ENCODE data around the gene GUCY1B1.

The GUCY1B1 gene

DNA sequence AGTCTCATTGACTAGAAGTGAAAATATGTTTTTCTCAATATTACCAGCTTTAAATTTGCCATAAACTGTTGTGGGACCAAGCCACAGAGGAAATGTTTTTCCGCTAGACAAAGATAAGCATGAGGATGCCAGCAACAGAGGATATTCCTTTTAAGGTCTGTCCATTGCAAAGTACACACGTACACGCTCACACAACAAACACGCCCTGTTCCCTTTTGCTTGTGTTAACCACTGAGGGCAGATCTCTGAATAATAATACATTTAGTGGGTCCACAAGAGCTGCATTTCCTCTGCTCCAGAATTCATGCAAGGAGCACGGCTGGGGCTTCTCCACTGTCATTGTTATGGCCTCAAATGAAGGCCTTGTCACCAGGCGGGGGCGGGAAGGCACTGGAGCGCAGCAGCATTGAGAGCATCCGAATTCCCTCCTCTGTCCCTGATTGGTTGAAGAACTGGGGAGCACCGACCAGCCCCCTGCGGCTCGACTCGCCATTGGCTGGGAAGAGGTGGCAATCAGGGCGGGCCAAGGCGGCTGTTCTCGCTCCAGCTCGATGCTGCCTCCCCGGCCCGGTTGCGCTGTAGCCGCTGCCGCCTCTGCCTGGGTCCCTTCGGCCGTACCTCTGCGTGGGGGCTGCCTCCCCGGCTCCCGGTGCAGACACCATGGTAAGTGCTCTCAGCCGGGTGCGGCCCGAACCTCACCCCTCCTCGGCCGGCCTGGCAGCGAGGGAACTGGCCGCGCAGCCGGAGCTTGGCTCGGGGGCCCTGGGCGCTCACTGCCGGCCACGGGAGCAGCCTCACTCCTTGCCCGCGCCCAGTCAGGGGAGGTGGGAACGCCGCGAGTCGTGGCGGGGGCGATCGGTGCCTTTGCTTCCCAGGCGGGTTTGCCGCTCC, at the start of gene GUCY1B1:
Gene GUCY1B1, plus strand, starts transcription at position 541 of the 891 bp plus-strand sequence. Its CDS starts 120 bp downstream, at position 661.
- peak; percentile 97 for DNase-seq

DNA sequence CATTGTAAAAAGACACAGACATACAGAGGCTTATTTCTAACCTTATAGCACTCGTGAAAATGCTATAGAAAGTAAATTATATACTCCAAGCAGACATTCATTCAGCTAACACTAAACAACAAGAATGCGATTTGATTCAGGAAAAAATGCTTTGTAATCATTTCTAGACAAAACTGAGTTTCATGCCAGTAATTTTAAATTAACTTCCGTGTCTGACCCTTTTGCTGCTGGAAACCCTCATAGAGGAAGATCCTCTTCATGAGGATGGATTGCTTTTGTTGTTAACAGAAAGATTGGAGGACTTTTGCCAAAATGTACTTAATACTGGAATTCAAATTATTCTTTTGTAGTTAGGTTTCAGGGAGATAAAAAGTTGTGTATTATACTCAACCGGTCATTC, 48.9 kb upstream of the GUCY1B1 start:
- DNase-seq: no peak

DNA sequence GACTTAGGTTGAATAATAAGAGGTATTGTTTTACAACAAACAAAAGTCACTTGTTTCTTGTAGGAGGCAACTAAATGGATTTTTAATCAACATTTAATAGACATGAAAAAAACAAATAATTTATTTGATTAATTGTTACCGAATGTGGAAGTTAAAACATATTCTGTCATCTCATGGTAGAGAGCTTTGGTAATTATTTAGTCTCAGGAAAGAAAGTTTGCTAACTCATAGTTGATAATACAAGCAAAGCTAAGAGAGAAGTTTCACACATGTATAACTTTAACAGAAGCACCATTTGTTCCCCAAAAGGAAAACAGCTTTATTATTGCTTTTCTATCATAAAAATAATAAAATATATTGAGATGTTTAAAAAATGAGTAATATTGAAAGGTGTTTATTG, 47.3 kb upstream of the GUCY1B1 start:
- DNase-seq: no peak

DNA sequence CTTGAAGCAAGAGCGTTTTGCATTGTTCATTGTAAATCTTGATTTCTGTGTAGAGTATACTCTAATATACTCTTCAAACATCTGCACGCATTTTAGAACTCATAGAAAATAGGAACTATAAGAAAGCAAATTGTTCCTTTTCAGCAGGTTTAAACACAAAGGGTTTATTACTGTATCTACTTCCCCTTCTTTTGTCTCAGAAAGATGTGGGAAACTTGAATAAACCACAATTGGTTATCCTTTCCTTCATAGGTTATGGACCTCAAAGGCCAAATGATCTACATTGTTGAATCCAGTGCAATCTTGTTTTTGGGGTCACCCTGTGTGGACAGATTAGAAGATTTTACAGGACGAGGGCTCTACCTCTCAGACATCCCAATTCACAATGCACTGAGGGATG, 46.0 kb upstream of the GUCY1B1 start:
- no peak for DNase-seq

DNA sequence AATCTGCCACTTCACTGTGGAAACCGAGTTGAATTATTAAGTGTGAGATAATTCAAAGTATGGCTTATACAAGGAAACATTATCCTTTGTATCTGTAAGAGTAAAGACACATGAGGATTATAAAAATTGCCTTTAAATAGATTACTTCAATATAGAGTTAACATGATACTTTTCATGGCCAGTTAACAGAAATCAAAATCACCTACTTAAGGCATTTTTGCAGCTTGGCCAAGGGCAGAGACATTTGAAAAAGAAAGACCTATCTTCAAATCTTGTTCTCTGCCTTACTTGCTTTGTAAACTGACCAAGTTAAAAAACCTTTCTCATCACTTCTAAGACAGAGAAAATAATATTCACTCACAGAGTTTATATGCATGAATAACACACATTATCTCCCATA, 44.9 kb upstream of the GUCY1B1 start:
- DNase-seq: no peak

DNA sequence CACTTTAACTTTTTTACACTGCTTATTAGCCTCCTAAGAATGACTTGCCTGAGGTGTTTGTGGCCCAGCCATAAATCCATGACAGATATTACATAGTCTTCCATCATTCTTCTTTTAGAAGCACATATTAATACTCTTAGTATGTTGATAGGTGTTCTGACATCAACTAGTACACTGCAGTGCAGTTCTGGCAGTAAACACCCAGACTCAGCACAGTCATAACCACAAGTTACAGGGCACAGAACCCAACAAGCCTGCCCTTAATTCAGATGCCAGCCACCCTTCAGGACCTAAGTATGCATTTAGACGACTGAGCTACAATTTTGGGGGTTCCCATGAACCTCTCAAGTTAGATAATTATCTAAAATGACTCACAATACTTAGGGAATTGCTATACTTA, 36.5 kb upstream of the GUCY1B1 start:
- DNase-seq: no peak

DNA sequence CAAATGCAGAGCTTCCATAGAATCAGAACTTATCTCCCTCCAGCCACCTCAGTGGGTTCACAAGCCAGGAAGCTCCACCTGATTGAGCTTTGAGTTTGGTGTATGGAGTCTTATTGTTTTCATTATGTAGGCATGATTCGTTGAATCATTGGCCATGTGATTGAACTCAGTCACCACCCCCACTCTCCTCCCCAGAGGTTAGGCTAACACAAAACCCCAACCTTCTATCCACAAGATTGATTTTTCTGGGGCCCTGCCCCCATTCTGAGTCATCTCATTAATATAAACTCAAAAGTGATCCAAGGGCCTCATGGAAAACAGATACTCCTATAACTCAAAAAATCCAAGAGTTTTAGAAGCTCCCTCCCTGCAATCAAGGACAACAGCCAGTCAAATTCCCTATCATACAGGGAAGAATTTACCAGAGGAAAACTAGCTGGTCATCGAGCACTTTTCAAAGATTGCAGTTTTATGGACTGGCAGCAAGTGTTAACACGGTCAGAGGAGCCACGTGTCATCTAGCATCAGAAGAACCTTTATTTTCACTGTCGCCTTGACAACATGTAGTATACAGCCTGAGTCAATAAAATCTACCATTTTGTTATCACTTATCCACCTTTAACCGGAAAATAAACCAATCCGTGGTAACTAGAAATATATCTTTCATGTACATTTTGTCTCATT, 35.9 kb upstream of the GUCY1B1 start:
- DNase-seq: no peak

DNA sequence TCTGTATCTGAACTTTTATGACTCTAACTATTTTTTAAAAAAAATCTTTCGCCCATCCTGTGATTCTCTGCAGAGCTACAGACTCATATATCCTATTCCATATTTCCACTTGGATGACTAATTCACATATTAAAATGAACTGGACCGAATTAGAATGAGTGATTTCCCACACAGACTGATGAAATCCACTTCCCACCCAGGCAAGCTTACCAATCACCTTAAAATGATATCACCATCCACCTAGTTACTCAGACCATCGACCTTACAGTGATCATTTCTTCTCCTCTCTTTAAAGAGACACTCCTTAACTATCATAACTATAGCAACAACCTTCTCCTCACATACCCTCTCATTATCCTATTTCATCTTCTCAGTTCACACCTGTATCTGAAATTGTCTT, 34.1 kb upstream of the GUCY1B1 start:
- DNase-seq: no peak

DNA sequence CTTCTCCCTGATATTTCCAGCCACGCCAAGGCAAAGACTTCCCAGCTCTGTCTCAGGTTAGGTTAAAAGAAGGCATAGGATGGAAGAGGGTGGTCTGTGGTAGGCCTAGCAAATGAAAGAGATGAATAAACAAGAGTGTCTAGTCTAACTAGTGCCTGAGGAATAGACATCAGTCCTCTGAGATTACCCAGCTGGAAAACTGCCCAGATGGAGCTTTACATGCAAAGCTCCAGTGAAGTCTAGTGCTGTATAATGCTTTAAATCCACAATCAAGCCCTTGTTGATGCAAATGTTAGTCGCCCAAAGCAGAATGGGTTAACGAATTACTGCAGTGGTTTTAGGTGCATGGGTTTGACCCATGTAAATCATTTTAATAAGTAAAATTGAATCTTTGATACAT, 24.8 kb upstream of the GUCY1B1 start:
- no peak for DNase-seq

DNA sequence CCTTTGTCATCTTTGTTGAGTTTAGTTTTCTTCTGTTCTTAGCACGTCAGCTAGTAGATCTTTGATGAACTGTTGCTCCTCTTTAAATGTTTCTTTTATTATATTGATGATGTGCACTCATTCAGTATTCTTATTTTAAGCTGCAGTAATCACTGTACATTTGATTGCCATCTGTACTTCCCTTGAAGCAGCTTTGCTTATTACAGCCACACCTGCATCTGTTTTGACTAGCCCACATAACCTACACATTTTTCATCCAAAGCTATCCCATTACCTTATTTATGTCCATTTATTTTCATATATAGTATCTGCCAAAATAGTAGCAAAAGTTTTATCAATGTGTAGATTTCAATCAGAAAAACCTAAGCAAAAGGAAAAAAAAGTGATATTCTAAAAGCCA, 23.9 kb upstream of the GUCY1B1 start:
- DNase-seq: no peak

DNA sequence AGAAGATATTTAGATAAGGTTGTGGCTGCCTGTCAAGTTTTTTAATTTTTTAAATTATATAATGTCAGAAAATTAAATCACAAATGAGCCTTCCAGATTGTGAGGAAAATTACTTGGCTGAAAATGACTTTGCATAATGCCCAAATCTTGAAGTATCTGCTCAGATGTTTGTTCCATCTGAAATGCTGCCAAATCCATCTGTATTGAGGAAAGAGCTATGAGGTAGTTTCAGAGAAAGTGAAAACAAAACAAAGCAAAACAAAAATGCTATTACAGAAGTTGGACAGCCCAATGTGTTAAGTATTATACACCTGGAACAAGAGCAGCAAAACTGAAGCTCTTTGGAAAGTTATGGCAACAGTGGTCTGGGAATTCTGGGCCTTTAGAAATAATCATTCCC, 23.3 kb upstream of the GUCY1B1 start:
- no peak for DNase-seq

DNA sequence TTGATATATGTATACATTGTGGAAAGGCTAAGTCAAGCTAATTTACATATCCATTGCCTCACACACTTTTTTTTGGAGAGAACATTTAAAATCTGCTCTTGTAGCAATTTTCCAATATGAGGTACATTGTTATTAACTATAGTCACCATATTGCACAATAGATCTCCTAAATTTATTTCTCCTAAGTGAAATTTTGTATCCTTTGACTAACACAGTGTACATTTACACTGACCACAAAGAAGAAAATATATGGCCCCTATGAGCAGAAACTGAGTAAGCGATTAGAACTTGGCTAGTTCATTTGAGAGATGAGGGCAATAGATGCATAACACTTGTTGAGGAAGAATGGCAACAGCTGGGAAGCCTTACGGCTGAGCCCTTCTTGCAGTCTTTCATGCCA, 20.3 kb upstream of the GUCY1B1 start:
- DNase-seq: no peak

DNA sequence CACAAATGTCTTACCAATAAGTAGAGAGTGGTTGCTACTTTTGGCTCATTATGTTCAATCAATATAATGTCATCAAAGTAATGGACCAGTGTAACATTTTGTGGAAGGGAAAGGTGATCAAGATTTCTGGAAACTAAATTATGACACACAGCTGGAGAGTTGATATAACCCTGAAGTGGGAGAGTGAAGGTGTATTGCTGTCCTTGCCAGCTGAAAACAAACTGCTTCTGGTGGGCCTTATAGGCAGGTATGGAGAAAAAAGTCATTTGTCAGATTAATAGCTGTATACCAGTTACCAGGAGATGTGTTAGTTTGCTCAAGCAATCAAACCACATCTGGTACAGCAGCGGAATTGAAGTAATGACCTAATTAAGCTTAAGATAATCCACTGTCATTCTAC, 17.3 kb upstream of the GUCY1B1 start:
- DNase-seq: no peak

DNA sequence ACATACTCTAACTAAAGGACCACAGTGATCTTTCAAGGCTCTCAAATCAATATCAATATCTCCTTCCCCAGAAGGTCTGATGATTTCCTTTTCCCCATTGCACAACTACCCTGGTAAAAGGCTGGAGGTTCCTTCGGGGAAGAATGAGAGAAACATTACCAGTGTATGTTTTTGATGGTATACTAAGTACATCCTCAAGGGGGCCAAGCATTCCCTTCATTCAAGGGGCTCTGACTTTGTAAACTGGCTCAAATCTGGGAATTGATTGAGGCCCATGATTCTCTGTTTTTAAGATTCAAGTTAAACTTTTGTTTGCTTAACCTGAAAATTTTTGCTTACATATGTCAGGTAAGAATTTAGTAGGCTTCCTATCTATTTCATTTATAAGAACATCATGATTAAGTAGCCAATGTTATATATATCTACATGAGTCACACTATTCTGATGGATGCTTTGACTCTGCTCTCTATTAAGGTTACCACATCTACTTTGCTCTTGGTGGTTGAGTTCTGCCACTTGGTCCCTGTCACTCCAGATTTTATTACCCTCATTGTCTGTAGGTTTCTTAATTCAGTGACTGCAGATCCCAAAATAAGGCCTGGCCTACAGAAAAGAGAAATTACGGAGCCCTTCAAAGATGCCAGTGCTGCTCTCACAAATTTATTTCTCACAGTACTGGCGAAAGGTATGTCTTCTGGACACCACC, 16.4 kb upstream of the GUCY1B1 start:
- DNase-seq: no peak

DNA sequence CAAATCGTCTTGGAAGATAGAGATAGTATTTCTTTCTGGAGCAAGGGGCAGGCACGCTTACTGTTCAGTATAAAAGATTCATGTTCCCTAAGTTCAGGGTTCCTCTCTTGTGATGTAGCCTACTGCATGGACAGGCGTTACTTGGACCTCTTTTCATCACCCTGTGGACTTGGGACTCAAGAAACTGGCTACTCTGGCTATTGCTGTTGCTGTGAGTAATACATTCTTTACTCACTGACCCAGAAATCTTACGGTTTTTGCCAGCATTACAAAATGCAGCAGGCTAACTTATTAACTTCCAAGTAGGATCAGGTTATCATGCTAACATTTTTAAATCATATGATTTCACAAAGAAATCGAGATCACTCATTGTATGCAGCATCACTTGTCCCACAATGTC, 12.8 kb upstream of the GUCY1B1 start:
- DNase-seq: no peak

DNA sequence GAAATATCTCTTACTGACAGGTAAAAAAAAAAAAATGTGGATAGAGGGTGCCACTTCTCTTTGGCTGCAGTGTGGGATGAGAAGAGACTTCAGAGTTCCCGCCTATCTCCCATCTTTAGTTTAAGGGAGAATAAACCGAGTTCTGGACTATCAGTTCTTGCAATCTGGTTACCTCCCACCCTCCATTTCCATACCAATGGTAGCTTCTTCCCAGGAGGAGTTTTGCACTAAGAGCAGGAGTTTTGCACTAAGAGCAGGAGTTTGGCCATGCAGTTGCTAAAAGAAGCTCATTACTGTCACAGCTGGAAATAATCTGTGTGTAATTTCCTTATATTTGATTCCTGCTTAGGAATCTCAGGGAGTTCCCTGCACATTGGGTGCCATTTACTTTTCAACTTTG, 10.8 kb upstream of the GUCY1B1 start:
- DNase-seq: no peak

DNA sequence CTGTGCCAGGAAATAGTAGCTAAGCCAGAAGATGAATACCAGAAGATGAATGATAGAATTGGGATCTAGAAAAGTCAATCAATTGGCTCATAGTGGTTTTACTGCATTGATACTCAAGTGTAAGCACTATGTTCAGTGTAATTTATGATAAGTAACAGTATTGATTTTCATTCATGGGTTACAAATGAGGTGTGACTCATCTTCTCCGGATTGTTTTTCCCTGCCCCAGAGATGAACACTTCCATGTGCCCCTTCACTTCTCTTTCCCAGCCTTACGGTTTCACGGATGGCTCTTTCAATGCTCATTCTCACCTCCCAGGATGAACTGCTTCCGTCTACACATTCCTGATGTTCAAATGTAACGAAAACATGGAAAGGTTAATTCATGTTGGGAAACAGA, 9.8 kb upstream of the GUCY1B1 start:
- DNase-seq: no peak

DNA sequence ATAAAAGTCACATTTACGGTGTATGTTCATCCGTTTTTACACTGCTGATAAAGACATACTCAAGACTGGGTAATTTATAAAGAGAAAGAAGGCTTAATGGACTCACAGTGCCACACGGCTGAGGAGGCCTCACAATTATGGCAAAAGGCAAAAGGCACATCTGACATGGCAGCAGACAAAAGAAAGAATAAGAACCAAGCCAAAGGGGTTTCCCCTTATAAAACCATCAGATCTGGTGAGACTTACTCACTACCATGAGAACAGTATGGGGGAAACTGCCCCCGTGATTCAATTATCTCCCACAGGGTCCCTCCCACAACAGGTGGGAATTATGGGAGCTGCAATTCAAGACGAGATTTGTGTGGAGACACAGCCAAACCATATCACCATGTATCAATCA, 7.3 kb upstream of the GUCY1B1 start:
- no peak for DNase-seq

DNA sequence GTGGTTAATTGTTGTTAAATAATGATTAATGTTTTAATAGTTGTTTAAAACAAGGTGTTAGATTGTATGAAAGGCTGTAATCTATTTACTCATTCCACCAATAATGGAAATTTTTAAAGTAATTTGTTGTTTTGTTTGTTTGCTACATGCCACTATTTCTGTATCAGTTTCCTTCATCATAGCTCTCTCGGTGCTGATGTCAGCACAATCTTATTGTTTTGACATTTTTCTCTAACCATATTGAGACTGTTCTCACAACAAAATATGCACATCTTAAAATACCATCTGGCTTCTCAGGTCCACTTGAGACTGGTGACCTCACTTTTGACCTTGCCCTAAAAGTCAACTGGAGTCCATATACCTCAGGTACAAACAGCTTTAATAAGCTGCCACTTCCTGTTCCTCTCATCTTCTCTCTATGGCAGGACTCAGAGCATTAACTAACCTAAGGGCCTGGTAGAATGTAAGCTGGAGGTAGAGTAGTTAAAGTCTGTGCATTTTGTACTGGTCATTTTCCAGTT, 1.0 kb upstream of the GUCY1B1 start:
- DNase-seq: no peak

DNA sequence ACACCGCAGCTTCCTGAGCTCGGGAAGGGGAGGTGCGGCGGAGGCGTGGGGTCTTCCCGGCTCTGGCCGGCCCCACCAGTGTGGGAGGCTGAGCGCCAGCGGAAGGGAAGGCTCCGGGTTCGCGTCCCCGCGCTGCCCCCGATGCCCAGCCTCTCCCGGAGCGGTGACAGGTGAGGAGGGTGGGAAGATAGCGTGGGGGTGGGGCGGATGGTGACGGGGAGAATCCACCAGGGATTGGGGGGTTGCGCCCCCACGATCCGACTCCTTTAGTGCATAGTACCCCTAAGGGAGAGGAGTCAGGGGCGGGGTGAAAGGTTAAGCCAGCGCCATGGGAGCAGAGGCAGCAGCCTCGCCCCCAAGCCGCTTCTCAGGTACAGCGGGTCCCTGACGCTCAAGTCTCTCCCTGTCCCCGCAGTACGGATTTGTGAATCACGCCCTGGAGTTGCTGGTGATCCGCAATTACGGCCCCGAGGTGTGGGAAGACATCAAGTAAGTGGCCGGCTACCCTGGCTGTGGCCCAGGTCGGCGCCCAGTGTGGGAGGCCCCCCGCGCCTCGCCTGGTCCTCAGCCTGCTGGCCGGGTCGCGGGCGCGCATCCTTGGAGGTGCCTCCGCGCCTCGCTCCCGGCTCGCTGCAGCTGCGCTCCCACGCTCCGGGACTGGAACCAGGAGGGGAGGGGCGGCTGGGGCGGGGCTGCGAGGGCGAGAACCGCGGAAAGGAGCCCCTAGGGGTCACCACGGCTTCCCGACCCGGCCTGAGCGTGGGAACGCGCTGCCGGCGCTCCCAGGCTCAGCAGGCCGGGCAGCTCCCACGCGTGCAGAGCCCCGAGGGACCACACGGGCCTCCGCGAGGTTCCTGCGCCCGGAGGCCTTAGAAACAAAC, 791 bp downstream of the GUCY1B1 start:
- DNase-seq: no peak

DNA sequence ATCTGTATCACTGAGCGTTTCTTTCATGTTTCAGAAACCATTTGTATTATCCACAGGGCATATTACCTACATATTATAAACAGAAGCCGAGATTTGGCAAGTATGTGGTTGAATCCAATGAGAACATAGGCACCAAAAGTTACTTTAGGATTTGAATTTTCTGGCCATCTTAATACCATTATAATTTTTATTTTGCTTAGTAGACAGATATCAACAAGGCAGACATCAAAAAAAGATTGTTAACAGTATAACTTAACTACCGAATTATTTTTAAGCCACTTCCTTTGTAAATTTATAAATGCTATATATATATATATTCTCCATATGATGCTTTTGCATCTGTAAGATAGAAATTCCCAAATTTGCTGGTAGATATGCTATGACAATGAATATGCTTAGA, 2.2 kb downstream of the GUCY1B1 start:
- DNase-seq: no peak

DNA sequence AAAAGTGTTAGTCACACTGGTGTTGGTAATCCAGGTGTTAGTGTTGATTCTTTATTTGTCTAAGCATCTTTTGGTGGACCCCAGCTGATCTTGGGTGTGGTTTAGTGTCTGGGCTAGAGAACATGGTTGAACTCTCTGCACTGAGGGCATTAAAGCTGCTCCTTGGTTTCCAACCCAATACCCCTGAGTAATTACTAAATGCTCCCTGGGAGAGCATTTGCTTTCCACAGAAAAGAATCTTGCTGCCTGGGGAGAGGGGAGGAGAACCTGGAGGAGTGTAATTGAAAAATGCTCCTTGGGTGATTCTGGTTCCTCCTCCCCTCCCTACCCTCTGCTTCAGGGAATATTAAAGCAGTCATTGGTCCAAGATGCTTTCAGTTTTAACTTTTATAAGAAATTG, 3.1 kb downstream of the GUCY1B1 start:
- no peak for DNase-seq

DNA sequence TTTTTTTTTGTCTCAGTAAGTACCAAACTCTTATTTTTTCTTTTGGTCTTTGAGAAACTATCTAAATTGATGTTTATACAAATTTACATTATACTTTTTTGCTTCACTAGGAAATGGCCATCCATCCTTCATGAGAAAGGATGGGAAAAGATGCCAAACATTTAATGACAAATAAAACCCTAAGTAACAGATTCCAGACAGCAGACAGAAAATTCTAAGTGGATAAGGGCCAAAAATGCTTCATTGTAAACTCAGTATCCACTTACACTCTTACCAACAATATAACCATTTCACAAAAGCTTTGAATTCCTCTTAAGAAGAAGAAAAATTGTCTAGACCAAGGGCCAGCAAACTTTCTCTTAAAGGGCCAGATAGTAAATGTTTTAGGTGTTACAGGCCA, 3.5 kb downstream of the GUCY1B1 start:
- no peak for DNase-seq
